DND-41 (cell line): ENCODE data around the gene ADGRB3.

Source experiments
- EZH2 ChIP-seq: IDR thresholded peaks from 3 replicates; pipeline ENCODE4 v1.6.1; 2012; ENCODE audit warnings: borderline replicate concordance, low read depth, mild to moderate bottlenecking, moderate library complexity, low read length, inconsistent platforms; ENCODE audit not compliant: severe bottlenecking
- TF ChIP-seq, protein P1 (sequence below): IDR thresholded peaks from 2 replicates; pipeline ENCODE4 v1.5.1; 2012; ENCODE audit warnings: borderline replicate concordance, low read length, moderate library complexity, mild to moderate bottlenecking; ENCODE audit not compliant: poor library complexity, severe bottlenecking; ENCODE audit errors: extremely low read depth

GRCh38 chr6:68726992-68727391 is 91.9 kb downstream of the ADGRB3 start:
- TF ChIP-seq, protein P1, sequence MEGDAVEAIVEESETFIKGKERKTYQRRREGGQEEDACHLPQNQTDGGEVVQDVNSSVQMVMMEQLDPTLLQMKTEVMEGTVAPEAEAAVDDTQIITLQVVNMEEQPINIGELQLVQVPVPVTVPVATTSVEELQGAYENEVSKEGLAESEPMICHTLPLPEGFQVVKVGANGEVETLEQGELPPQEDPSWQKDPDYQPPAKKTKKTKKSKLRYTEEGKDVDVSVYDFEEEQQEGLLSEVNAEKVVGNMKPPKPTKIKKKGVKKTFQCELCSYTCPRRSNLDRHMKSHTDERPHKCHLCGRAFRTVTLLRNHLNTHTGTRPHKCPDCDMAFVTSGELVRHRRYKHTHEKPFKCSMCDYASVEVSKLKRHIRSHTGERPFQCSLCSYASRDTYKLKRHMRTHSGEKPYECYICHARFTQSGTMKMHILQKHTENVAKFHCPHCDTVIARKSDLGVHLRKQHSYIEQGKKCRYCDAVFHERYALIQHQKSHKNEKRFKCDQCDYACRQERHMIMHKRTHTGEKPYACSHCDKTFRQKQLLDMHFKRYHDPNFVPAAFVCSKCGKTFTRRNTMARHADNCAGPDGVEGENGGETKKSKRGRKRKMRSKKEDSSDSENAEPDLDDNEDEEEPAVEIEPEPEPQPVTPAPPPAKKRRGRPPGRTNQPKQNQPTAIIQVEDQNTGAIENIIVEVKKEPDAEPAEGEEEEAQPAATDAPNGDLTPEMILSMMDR, result no peak
- TF ChIP-seq EZH2, result no peak
